RWPE1 (cell line): ENCODE results near the gene KCNIP2.

ENCODE experiments used
- CTCF ChIA-PET: fragments of 350-600 bp; sonication (Branson Sonifier 250); formaldehyde crosslinking; extraction: SDS; loops from one replicate; lab custom pipeline; 2021; lab: Yijun Ruan, JAX
- POLR2A ChIA-PET: fragments of 400-600 bp; formaldehyde crosslinking; extraction: SDS; loops from one replicate; lab custom pipeline; 2020; ENCODE audit warnings: antibody characterized with exemption; ENCODE audit not compliant: low non-redundant PET; lab: Yijun Ruan, JAX
- DNase-seq: peaks from one replicate; pipeline ENCODE4 v3.0.0; 2012; ENCODE audit warnings: low spot score
- H3K27ac ChIP-seq: fragments of 450-650 bp; 2 replicates; pipeline ENCODE4 v1.5.1; 2017
- CTCF ChIP-seq: fragments of 450-650 bp; conservative IDR thresholded peaks from 2 replicates; pipeline ENCODE4 v1.5.1; 2017; ENCODE audit warnings: low read depth, mild to moderate bottlenecking

KCNIP2 gene

GRCh38 chr10:101782811-101783735 lies 60.5 kb downstream of the KCNIP2 start, which contains the start of gene NPM3:
NPM3 (minus strand) TSS chr10:101783446; CDS start chr10:101783390, 56 bp downstream.
- TF ChIP-seq CTCF, result no peak
- ChIA-PET CTCF (interaction anchor here (0.6 to 3.5 kb wide), 6 partner anchors 22 to 622 kb away, joined by 3 to 23 read pairs (median 3); no protein-coding TSS in a partner anchor), POLR2A (interaction anchor here (0.9 to 1.1 kb wide), 2 partner anchors 14 to 35 kb away, joined by 3 read pairs; partner anchors contain the start of gene OGA)
- H3K27ac ChIP-seq, result peak within 1 kb of the TSS; percentile 73
- DNase-seq, result peak; percentile 94

- no peak for DNase-seq
- ChIA-PET CTCF (interaction anchor here (0.6 to 3.5 kb wide), 8 partner anchors 9 to 622 kb away, joined by 3 to 23 read pairs (median 4); no protein-coding TSS in a partner anchor), POLR2A (interaction anchor here (1.1 kb wide), 1 partner anchor 15 kb away, joined by 3 read pairs; no protein-coding TSS in a partner anchor)
- TF ChIP-seq CTCF, result no peak
- peak overlapping the region; percentile 73 for H3K27ac ChIP-seq
Measured at GRCh38 chr10:101781984-101782810, 61.4 kb downstream of the KCNIP2 start.

- ChIA-PET CTCF (interaction anchor here (0.6 to 3.5 kb wide), 34 partner anchors 8 to 965 kb away, joined by 3 to 23 read pairs (median 3); partner anchors contain the start of gene POLL), POLR2A (no interaction called here)
- TF ChIP-seq CTCF, result no peak
- H3K27ac ChIP-seq, result peak overlapping the region; percentile 73
- DNase-seq, result no peak
Measured at GRCh38 chr10:101781655-101781983, 62.0 kb downstream of the KCNIP2 start.

GRCh38 chr10:101780818-101781654 lies 62.6 kb downstream of the KCNIP2 start:
- POLR2A ChIA-PET, result interaction anchor here (0.5 kb wide), 1 partner anchor 80 kb away, joined by 3 read pairs; no protein-coding TSS in a partner anchor
- TF ChIP-seq CTCF, result peak; percentile 94
- H3K27ac ChIP-seq, result peak overlapping the region; percentile 73
- CTCF ChIA-PET, result interaction anchor here (0.5 to 3.5 kb wide), 43 partner anchors 8 to 966 kb away, joined by 3 to 23 read pairs (median 4); partner anchors contain the start of gene POLL
- DNase-seq, result peak; percentile 90

- peak; percentile 49 for TF ChIP-seq CTCF
- no peak for DNase-seq
- ChIA-PET CTCF (interaction anchor here (0.5 to 3.5 kb wide), 12 partner anchors 8 to 619 kb away, joined by 3 to 23 read pairs (median 4); no protein-coding TSS in a partner anchor), POLR2A (interaction anchor here (0.5 kb wide), 1 partner anchor 80 kb away, joined by 3 read pairs; no protein-coding TSS in a partner anchor)
- H3K27ac ChIP-seq, result peak overlapping the region; percentile 73; the same call in 1 of the 2 replicates
Measured at GRCh38 chr10:101780187-101780817, 63.3 kb downstream of the KCNIP2 start.
